GM23248 (cell line): Measurements from ENCODE around the gene WASL. TPM values are rescaled to one million over a fixed set of nuclear protein-coding genes. Genes with fewer than 3 reads are reported as not detected.
"Not testable (repeated sequence)": the region's sequence is repeated elsewhere in the genome, so short reads cannot be mapped to it uniquely, and the experiment has no call there.

ENCODE experiments used
- DNase-seq: peaks from one replicate; pipeline ENCODE4 v3.0.0-alpha.2; 2015
- H2AFZ ChIP-seq: fragments of 200-600 bp; sonication (generic); 2 replicates; pipeline ENCODE4 v1.6.1; 2016; ENCODE audit warnings: antibody characterized with exemption
- H3F3A ChIP-seq: fragments of 200-600 bp; sonication (generic); 2 replicates; pipeline ENCODE4 v1.6.1; 2016; ENCODE audit warnings: mild to moderate bottlenecking, antibody characterized with exemption, mixed run types; ENCODE audit not compliant: insufficient read depth
- H3K27ac ChIP-seq: fragments of 200-600 bp; sonication (generic); 2 replicates; pipeline ENCODE4 v1.5.1; 2016; ENCODE audit warnings: mild to moderate bottlenecking
- H3K27me3 ChIP-seq: fragments of 200-600 bp; sonication (generic); replicated peaks from 2 replicates; pipeline ENCODE4 v1.6.1; 2016; ENCODE audit warnings: mild to moderate bottlenecking; ENCODE audit not compliant: insufficient read depth
- H3K36me3 ChIP-seq: fragments of 200-600 bp; sonication (generic); 2 replicates; pipeline ENCODE4 v1.6.1; 2016; ENCODE audit warnings: low read depth, mild to moderate bottlenecking
- H3K4me1 ChIP-seq: fragments of 200-600 bp; sonication (generic); 2 replicates; pipeline ENCODE4 v1.6.1; 2016; ENCODE audit warnings: mild to moderate bottlenecking; ENCODE audit not compliant: insufficient read depth
- H3K4me2 ChIP-seq: fragments of 200-600 bp; sonication (generic); one replicate; pipeline ENCODE4 v1.6.1; 2016; ENCODE audit warnings: mild to moderate bottlenecking; ENCODE audit not compliant: unreplicated experiment
- H3K4me3 ChIP-seq: fragments of 200-600 bp; sonication (generic); 2 replicates; pipeline ENCODE4 v1.5.1; 2016; ENCODE audit warnings: mild to moderate bottlenecking
- H3K79me2 ChIP-seq: fragments of 200-600 bp; sonication (generic); 2 replicates; pipeline ENCODE4 v1.6.1; 2016; ENCODE audit warnings: mild to moderate bottlenecking; ENCODE audit not compliant: insufficient read depth
- H3K9ac ChIP-seq: fragments of 200-600 bp; sonication (generic); 2 replicates; pipeline ENCODE4 v1.6.1; 2016; ENCODE audit warnings: mild to moderate bottlenecking
- H3K9me2 ChIP-seq: fragments of 200-600 bp; sonication (generic); 2 replicates; pipeline ENCODE4 v1.6.1; 2016; ENCODE audit warnings: mixed run types, mild to moderate bottlenecking, moderate library complexity; ENCODE audit not compliant: insufficient read depth
- H3K9me3 ChIP-seq: fragments of 200-600 bp; sonication (generic); one replicate; pipeline ENCODE4 v1.6.1; 2017; ENCODE audit warnings: low read depth
- H4K20me1 ChIP-seq: fragments of 200-600 bp; sonication (generic); 2 replicates; pipeline ENCODE4 v1.6.0; 2016; ENCODE audit not compliant: insufficient read depth
- EZH2 ChIP-seq: fragments of 200-600 bp; sonication (generic); IDR thresholded peaks from 2 replicates; pipeline ENCODE4 v1.6.1; 2018; ENCODE audit warnings: antibody characterized with exemption, mild to moderate bottlenecking; ENCODE audit not compliant: insufficient read depth, poor library complexity, severe bottlenecking
- EZH2phosphoT487 ChIP-seq: fragments of 200-600 bp; sonication (generic); IDR thresholded peaks from 2 replicates; pipeline ENCODE4 v1.6.1; 2018; ENCODE audit warnings: antibody characterized with exemption, moderate library complexity, mild to moderate bottlenecking, low read depth; ENCODE audit not compliant: insufficient read depth
- WGBS, 2 experiments: methylation state at CpG; one replicate each; pipeline ENCODE4 v1.1.6; 2015 to 2017; ENCODE audit warnings: low lambda C conversion rate in 2 of 2, low coverage in 1 of 2; ENCODE audit errors: missing lambda C conversion rate in 2 of 2; 5-methylcytosine and 5-hydroxymethylcytosine counted together
- in situ Hi-C: fragments of 300-500 bp; cut with MboI; formaldehyde crosslinking; loops from 2 replicates; pipeline ENCODE4 v1.15.0; 2020
- polyA plus RNA-seq: library from polyadenylated mRNA; unstranded; fragments of >200 nt; fragmentation: Nextera tagmentation; extraction: Ambion mirVana; gene quantifications from 2 replicates; pipeline ENCODE4 v1.2.1, GENCODE V29; 2016
- total RNA-seq: library from RNA; depleted of rRNA; stranded (reverse); fragments of >200 nt; shearing (Covaris generic); gene quantifications from 2 replicates; pipeline ENCODE4 v1.2.3, GENCODE V29; 2014

WASL gene
- total and polyA plus RNA-seq, 2 experiments from 2014 or later, result 11.6 to 20.7 TPM

DNA sequence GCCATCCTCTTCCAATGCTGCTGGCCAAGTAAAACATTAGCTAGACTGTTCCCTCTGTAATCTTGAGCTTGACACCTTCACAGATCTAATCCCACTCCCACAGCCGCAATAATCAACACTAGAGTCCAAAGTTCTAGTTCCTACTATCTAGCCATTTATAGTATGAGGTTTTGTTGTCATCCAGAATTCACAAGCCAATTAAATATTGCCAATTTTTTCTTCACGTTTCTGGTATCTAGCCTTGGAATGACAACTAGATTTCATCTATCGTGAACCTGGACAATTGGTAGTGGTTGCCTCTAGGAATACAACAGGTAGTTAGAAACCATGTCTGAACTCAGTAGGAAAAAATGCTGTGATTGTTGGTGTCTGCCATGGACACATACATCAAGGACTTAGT lies 10.4 kb downstream of the WASL start:
- no peaks in the 10 kb centered on the region for H3K9me2 ChIP-seq
- H2AFZ ChIP-seq, result no peak overlapping the region
- H3K27ac ChIP-seq, result no peak overlapping the region
- in situ Hi-C loops, result no loop called here
- no peak overlapping the region for H3K9ac ChIP-seq
- DNase-seq, result no peak
- H4K20me1 ChIP-seq, result peaks cover 18% of the 10 kb centered on the region
- no peak for TF ChIP-seq EZH2
- no peak for TF ChIP-seq EZH2phosphoT487
- H3K9me3 ChIP-seq, result no peaks in the 10 kb centered on the region
- H3K79me2 ChIP-seq, result peaks cover 100% of the 10 kb centered on the region
- no peaks in the 10 kb centered on the region for H3K4me1 ChIP-seq
- no peak overlapping the region for H3K4me3 ChIP-seq
- H3K36me3 ChIP-seq, result no peaks in the 10 kb centered on the region
- 96 to 98% methylated on average over 3 of the region's 3 CpGs for WGBS, 2 experiments
- no peaks in the 10 kb centered on the region; the same call in 1 of the 2 replicates for H3F3A ChIP-seq
- no peaks in the 10 kb centered on the region for H3K27me3 ChIP-seq
- no peak overlapping the region for H3K4me2 ChIP-seq

DNA sequence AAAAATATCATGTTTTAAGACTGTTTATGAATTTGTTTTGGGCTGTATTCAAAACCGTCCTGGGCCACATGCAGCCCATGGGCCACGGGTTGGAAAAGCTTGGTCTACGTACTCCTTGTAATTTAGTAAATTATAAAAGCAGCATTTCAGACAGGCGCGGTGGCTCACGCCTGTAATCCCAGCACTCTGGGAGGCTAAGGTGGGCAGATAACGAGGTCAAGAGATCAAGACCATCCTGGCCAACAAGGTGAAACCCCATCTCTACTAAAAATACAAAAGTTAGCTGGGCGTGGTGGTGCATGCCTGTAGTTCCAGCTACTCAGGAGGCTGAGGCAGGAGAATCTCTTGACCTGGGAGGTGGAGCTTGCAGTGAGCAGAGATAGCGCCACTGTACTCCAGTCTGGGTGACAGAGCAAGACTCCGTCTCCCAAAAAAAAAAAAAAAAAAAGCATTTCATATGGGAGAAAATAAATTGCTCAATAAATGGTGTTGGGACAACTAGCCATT lies 11.6 kb downstream of the WASL start:
- H3K9me3 ChIP-seq, in situ Hi-C loops: not testable (repeated sequence)

DNA sequence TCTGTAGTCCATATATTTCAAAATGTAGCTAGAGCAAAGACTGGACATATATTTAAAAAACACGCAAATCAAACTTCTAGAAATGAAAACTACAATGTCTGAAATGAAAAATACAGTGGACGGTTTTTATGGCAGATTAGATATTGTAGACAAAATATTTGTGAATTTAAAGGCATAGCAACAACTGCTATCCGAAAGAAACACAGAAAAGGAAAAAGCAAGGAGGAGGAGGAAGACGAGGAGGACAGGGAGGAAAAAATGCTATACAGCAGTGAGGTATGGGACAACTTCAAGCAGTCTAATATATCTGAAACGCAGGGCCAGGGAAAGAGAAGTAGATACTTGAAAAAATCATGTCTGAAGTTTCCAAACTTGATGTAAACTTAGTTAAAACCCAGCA lies 13.3 kb downstream of the WASL start:
- no peaks in the 10 kb centered on the region; the same call in 1 of the 2 replicates for H3F3A ChIP-seq
- H3K27me3 ChIP-seq, result no peaks in the 10 kb centered on the region
- DNase-seq, result no peak
- H3K4me1 ChIP-seq, result no peaks in the 10 kb centered on the region
- H3K4me3 ChIP-seq, result no peak overlapping the region
- TF ChIP-seq EZH2phosphoT487 (no peak), EZH2 (no peak)
- peaks cover 100% of the 10 kb centered on the region for H3K79me2 ChIP-seq
- H3K9me2 ChIP-seq, result no peaks in the 10 kb centered on the region
- H3K27ac ChIP-seq, result no peak overlapping the region
- peaks cover 30% of the 10 kb centered on the region for H4K20me1 ChIP-seq
- H3K9ac ChIP-seq, result no peak overlapping the region
- no peaks in the 10 kb centered on the region for H3K36me3 ChIP-seq
- WGBS, 2 experiments, result 78 to 80% methylated on average over 5 of the region's 5 CpGs
- H3K4me2 ChIP-seq, result no peak overlapping the region
- in situ Hi-C loops, result no loop called here
- H2AFZ ChIP-seq, result no peak overlapping the region
- H3K9me3 ChIP-seq, result no peaks in the 10 kb centered on the region

More for the DNA sequence above, 11.6 kb downstream of the WASL start:
- H4K20me1 ChIP-seq, result peaks cover 22% of the 10 kb centered on the region
- not testable (repeated sequence) for H3K9ac ChIP-seq, H3K4me1 ChIP-seq, H3K27ac ChIP-seq, DNase-seq, H3K4me2 ChIP-seq, H3K4me3 ChIP-seq, H3K27me3 ChIP-seq, H3K9me2 ChIP-seq, H2AFZ ChIP-seq, H3K36me3 ChIP-seq, H3F3A ChIP-seq
- WGBS, 2 experiments, result 97 to 100% methylated on average over 10 of the region's 10 CpGs
- peaks cover 100% of the 10 kb centered on the region for H3K79me2 ChIP-seq

DNA sequence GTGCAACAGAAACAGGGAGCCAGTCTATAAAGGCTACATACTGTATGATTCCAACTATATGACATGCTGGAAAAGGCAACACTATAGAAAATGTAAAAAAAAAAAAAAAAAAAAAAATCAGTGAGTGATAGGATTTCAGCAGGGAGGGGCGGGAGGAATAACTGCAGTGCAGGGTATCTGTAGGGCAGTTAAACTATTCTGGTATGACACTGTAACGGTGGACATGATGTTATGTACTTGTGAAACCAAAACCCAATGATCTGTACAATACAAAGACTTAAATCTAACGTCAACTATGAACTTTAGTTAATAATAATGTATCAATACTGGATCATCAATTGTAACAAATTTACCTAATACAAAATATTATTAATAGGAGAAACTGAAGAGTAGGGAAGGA lies 14.3 kb downstream of the WASL start:
- Histone ChIP-seq H3K4me2 (no peak overlapping the region), H3K4me1 (no peaks in the 10 kb centered on the region), H3K9ac (no peak overlapping the region), H3K9me3 (no peaks in the 10 kb centered on the region), H3K27ac (no peak overlapping the region), H3K27me3 (no peaks in the 10 kb centered on the region), H3F3A (no peaks in the 10 kb centered on the region; the same call in 1 of the 2 replicates), H3K79me2 (peaks cover 100% of the 10 kb centered on the region), H2AFZ (no peak overlapping the region), H3K9me2 (no peaks in the 10 kb centered on the region), H3K4me3 (no peak overlapping the region), H3K36me3 (no peaks in the 10 kb centered on the region), H4K20me1 (peaks cover 38% of the 10 kb centered on the region)
- WGBS, 2 experiments, result 63 to 64% methylated on average over 3 of the region's 3 CpGs
- in situ Hi-C loops, result no loop called here
- DNase-seq, result no peak
- TF ChIP-seq EZH2 (no peak), EZH2phosphoT487 (no peak)
